ENCODE results near the gene TNFRSF9. TPM values are rescaled to one million over a fixed set of nuclear protein-coding genes. Genes with fewer than 3 reads are reported as not detected.

TNFRSF9 gene
- total and polyA plus RNA-seq, 8 donors: 0.06 to 0.58 (median 0.37) TPM; not detected in 3

GRCh38 chr1:7893529-7894180 is 47.0 kb downstream of the TNFRSF9 start:
- WGBS, 5 donors: 80 to 86% (median 84%) methylated on average over 13 of the region's 13 CpGs
- H3K27ac ChIP-seq: no peak overlapping the region
- H3K9me3 ChIP-seq: no peaks in the 10 kb centered on the region
- H3K4me1 ChIP-seq: no peaks in the 10 kb centered on the region
- no peak for DNase-seq
- intact Hi-C loops (cut with DNase I; ENCODE audit: low total_unique reads): no loop called here
- peaks cover 0 to 9% (median 0%) of the 10 kb centered on the region in 3 donors for H3K27me3 ChIP-seq
- H3K36me3 ChIP-seq: no peaks in the 10 kb centered on the region
- no peak for TF ChIP-seq POLR2A (IDR thresholded peaks at IDR 0.05)
- no peak for TF ChIP-seq CTCF (IDR thresholded peaks at IDR 0.05)
- TF ChIP-seq POLR2AphosphoS5 (IDR thresholded peaks at IDR 0.05): no peak
- no peak for TF ChIP-seq EP300 (IDR thresholded peaks at IDR 0.05)
- no peak overlapping the region for H3K4me3 ChIP-seq

- no peak for TF ChIP-seq EP300 (IDR thresholded peaks at IDR 0.05)
- no peak for TF ChIP-seq POLR2A (IDR thresholded peaks at IDR 0.05)
- TF ChIP-seq POLR2AphosphoS5 (IDR thresholded peaks at IDR 0.05): no peak
- TF ChIP-seq CTCF (IDR thresholded peaks at IDR 0.05): no peak
- DNase-seq: no peak
- Histone ChIP-seq H3K36me3 (no peaks in the 10 kb centered on the region), H3K4me3 (no peak overlapping the region), H3K27me3 (peaks cover 0 to 22% (median 0%) of the 10 kb centered on the region in 3 donors), H3K9me3 (no peaks in the 10 kb centered on the region), H3K4me1 (no peaks in the 10 kb centered on the region), H3K27ac (no peak overlapping the region)
- intact Hi-C loops (cut with DNase I; ENCODE audit: low total_unique reads): no loop called here
- WGBS, 5 donors: 61 to 70% (median 66%) methylated on average over 7 to 9 of the region's 9 CpGs
Measured at GRCh38 chr1:7891804-7892203, 48.8 kb downstream of the TNFRSF9 start.

GRCh38 chr1:7890853-7891252 is 49.8 kb downstream of the TNFRSF9 start:
- Histone ChIP-seq H3K27me3 (peaks cover 0 to 29% (median 0%) of the 10 kb centered on the region in 3 donors), H3K4me1 (peaks cover 0 to 8% (median 0%) of the 10 kb centered on the region in 4 donors), H3K27ac (no peak overlapping the region), H3K36me3 (no peaks in the 10 kb centered on the region), H3K9me3 (no peaks in the 10 kb centered on the region), H3K4me3 (no peak overlapping the region)
- WGBS, 5 donors: 95 to 100% (median 98%) methylated on average over 2 of the region's 2 CpGs
- no peak for DNase-seq
- no peak for TF ChIP-seq EP300 (IDR thresholded peaks at IDR 0.05)
- TF ChIP-seq POLR2A (IDR thresholded peaks at IDR 0.05): no peak
- TF ChIP-seq CTCF (IDR thresholded peaks at IDR 0.05): no peak
- no peak for TF ChIP-seq POLR2AphosphoS5 (IDR thresholded peaks at IDR 0.05)
- intact Hi-C loops (cut with DNase I; ENCODE audit: low total_unique reads): no loop called here

- no peak for TF ChIP-seq POLR2A (IDR thresholded peaks at IDR 0.05)
- TF ChIP-seq POLR2AphosphoS5 (IDR thresholded peaks at IDR 0.05): no peak
- TF ChIP-seq EP300 (IDR thresholded peaks at IDR 0.05): no peak
- TF ChIP-seq CTCF (IDR thresholded peaks at IDR 0.05): no peak
- H3K9me3 ChIP-seq: no peaks in the 10 kb centered on the region
- peaks cover 0 to 29% (median 0%) of the 10 kb centered on the region in 3 donors for H3K27me3 ChIP-seq
- no peak overlapping the region for H3K4me3 ChIP-seq
- intact Hi-C loops (cut with DNase I; ENCODE audit: low total_unique reads): no loop called here
- no peak for DNase-seq
- peaks cover 0 to 9% (median 0%) of the 10 kb centered on the region in 4 donors for H3K4me1 ChIP-seq
- 74 to 88% (median 83%) methylated on average over 9 of the region's 9 CpGs for WGBS, 5 donors
- no peaks in the 10 kb centered on the region for H3K36me3 ChIP-seq
- H3K27ac ChIP-seq: no peak overlapping the region
Measured at GRCh38 chr1:7888248-7889081, 52.2 kb downstream of the TNFRSF9 start.

Measured in stomach (tissue), 9 donors.